GM21717 (cell line): Measurements from ENCODE around the gene INPP5D.

ENCODE experiments used
- ATAC-seq: cut with Tn5 transposase; IDR thresholded peaks from one replicate; pipeline ENCODE4 v1.9.1; 2021; ENCODE audit warnings: mild to moderate bottlenecking, moderate library complexity; ENCODE audit not compliant: unreplicated experiment

The INPP5D gene

GRCh38 chr2:233225230-233226068 lies 165.3 kb downstream of the INPP5D start:
- ATAC-seq: no peak

GRCh38 chr2:233226511-233227031 lies 166.4 kb downstream of the INPP5D start:
- no peak for ATAC-seq

GRCh38 chr2:233227346-233227978 lies 167.3 kb downstream of the INPP5D start:
- no peak for ATAC-seq

- ATAC-seq: no peak
Measured at GRCh38 chr2:233228376-233228775, 168.2 kb downstream of the INPP5D start.

DNA sequence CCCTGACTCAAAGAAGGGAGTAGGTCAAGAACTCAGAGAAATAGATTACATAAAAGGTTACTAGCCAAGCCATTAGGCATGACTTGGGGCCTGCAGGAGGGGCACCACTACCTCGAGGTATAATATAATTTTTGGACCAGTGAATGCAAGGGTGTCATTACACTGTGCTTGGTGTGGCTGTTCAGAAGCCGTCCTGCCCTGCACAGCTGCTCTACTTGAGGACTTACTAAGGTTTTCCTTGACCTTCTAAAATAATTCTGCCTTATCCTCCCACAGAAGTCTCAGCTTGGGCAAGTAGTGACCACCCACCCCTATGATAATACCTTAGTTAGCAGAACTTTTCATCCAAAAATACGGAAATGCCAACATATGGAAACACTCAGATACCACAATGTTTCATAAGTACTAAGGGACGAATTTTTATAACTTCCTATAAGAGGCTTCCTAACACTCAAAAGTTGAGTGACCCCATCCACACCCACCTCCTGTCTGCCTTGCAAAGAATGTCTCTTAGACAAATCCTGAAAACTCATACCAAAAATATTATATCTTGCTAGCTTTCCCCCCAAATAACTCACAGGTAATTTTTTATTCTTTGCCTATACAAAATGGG lies 173.6 kb downstream of the INPP5D start:
- ATAC-seq: no peak

GRCh38 chr2:233234264-233234663 lies 174.1 kb downstream of the INPP5D start:
- ATAC-seq: no peak

DNA sequence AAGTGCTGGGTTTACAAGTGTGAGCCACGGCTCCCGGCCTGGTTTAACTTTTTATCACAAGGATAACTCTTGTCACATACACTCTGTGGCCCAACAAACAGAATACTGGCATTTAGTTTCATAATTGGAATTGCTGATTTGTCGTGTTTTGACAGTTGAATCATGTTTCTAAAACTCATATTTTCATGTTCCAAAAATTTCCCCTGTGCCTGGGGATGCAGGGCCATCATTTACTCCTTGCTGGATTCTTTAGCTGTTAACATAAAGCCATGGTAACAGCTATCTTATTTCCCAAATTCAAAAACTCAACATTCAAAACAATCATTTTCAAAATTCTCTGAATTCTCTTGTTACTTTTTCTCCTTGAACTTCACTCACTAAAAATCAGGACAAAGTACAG lies 174.9 kb downstream of the INPP5D start:
- no peak for ATAC-seq

GRCh38 chr2:233235977-233236376 lies 175.8 kb downstream of the INPP5D start:
- ATAC-seq: no peak

- ATAC-seq: no peak
Measured at GRCh38 chr2:233236820-233237589, 176.9 kb downstream of the INPP5D start.

DNA sequence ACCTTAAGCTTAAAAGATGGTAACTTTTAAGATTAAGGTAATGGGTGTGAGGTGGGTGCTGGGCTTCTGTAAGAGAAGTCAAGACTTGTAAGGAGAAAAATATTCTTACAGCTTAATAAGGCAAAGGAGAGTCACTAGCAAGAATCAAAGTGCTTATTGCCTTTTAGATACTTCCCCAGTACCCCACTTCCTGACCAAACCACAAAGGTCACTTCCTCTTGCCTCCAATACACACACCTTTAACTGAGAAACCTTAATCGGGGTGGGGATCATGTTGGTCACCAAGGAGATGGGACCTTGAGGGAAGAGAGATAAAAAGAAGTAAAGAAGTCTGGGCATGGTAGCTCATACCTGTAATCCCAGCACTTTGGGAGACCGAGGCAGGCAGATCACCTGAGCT lies 180.8 kb downstream of the INPP5D start:
- ATAC-seq: peak; percentile 49

- ATAC-seq: no peak
Measured at GRCh38 chr2:233241803-233242202, 181.7 kb downstream of the INPP5D start.

- ATAC-seq: no peak
Measured at GRCh38 chr2:233242231-233242927, 182.2 kb downstream of the INPP5D start.

DNA sequence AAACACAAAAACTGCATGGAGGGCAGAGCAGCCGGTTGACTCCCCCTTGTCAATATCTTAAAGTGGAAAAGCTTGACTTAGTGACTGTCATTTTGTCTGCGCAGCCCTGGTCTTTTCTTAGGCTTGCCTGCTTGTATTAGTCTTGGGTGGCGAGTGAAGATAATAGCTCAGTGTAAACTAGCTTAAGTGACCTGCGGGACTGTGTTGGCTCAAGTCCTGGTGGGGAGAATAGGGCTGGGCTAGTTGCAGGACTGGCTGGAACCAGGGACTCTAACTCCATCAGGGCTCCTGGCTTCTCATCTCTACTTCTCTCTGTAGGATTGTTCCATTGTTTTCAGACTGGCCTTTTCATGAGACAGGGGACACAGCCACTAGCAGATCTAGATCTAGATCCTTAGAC lies 183.2 kb downstream of the INPP5D start:
- no peak for ATAC-seq

DNA sequence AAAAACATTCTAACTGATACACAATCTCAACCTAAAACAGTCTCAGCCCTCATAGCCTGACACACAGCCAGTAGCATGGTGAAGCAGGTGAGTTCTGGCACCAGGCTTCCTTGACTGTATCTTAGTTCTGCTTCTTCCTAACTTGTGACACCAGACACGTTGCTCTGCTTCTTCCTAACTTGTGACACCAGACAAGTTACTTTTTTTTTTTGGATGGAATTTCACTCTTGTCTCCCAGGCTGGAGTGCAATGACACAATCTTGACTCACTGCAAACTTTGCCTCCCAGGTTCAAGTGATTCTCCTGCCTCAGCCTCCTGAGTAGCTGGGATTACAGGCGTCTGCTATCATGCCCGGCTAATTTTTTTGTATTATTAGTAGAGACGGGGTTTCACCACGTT lies 184.7 kb downstream of the INPP5D start:
- no peak for ATAC-seq

- no peak for ATAC-seq
Measured at GRCh38 chr2:233245406-233245805, 185.3 kb downstream of the INPP5D start.

- ATAC-seq: no peak
Measured at GRCh38 chr2:233247116-233247515, 187.0 kb downstream of the INPP5D start.

GRCh38 chr2:233247744-233248143 lies 187.6 kb downstream of the INPP5D start:
- no peak for ATAC-seq

GRCh38 chr2:233248999-233249398 lies 188.9 kb downstream of the INPP5D start:
- ATAC-seq: no peak

DNA sequence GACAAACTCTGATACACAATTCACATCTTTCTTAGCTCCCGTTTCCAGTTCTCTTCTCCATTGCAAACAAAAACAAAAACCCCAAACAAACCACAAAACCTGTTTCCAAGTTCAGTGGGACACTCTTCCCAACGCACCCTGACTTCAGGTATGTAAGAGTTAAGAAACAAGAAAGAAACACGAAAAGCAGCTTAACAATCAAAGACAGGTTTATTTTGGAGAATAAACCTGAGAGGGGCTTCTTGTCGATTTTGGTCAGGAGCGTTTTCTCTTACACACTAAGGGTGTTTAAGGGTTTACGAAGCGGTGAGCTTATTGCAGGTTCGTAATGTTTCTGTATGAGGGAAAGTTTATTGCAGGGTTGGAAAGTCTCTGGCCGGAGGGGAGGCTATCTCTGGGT lies 190.4 kb downstream of the INPP5D start:
- ATAC-seq: no peak

GRCh38 chr2:233250985-233251305 lies 190.8 kb downstream of the INPP5D start:
- ATAC-seq: peak; percentile 10
